ENCODE data around the gene ADGRG4.
"Not testable (repeated sequence)": the region's sequence is repeated elsewhere in the genome, so short reads cannot be mapped to it uniquely, and the experiment has no call there.

The ADGRG4 gene

DNA sequence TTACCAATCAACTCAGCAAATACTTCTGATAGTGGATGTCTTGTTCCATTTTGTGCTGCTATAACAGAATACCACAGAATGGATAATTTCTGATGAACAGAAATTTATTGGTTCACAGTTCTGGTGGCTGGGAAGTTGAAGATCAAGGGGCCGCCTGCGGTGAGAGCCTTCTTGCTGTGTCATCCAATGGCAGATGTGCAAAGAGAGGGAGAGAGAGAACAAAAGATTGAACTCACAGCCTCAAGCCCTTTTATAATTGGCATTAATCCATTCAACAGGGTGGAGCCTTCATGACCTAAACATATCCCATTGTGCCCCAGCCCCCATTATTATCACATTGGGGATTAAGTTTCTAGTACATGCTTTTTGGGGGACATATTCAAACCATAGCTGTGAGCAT is 86.1 kb downstream of the ADGRG4 start:
- no peak for DNase-seq

DNA sequence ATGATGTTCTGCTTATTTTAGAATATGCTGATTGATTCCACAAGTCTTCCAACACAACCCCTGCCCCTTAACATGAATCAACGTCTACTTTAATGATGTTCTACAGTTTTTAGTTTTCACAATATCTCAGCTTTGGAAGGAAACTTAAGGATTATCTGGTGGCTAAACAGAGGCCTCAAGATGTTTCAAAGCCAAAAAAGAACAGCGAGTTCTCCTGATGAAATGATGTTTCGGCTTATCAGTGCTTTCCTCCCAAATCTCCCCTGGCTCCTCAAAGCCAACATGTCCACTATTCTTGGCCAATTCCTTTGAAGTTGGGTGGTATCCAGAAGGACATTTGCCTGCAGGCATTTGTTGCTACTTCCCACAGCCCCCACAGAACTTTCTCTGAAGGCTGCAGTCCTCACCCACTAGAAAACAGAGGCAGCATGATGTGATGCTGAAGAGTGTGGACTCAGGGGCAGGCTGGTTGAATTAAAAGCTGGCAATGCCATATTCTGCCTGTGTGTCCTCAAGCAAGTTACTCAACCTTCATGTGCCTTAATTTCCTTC is 87.3 kb downstream of the ADGRG4 start:
- no peak for DNase-seq

DNA sequence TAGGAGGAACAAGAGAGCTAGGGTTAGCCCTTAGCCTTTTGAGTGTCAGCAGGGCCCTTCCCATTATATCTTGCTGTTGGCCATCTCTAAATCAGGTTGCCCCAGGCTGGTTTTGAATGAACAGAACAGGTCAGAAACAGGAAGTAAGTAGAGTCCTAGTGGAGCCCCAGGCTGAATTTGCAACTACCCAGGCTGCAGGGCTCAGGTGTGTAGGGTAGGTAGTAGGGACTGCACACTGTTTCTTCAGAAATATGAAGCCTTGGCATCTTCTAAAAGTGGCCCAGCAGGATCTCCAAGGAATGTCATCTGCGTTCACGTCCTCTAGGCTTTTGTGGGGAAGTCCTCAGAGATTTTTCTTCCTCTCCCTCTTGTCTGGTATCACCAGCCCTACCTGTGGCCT is 90.2 kb downstream of the ADGRG4 start:
- DNase-seq = no peak

DNA sequence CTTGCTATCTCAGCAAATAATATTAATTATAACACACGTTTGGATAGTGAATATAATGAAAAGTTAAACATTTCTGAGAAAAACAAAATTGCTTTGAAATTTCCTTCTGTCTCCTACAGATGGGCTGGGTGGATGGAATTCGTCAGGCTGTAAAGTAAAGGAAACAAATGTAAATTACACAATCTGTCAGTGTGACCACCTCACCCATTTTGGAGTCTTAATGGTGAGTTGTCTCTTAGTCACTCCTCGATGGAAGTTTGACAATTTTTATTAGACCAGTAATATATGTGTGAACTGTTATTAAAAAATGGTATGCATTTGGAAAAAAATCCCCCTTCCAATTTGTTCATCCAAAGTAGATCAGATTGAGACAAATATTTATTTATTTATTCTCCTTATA is 94.5 kb downstream of the ADGRG4 start:
- no peak for DNase-seq

DNA sequence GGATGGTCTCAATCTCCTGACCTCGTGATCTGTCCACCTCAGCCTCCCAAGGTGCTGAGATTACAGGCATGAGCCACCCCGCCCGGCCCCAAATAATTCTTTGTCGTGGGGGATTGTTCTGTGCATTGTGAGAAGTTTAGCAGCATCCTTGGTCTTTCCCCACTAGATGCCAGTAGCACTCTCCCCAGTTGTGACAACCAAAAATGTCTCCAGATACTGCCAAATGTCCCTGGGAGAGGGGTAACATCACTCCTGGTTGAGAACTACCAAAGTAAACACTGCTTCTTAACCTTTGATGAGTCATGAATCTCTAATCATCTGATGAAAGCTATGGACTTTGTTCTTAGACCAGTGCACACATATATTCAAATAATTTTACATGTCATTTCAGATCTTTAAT is 96.2 kb downstream of the ADGRG4 start:
- no peak for DNase-seq

DNA sequence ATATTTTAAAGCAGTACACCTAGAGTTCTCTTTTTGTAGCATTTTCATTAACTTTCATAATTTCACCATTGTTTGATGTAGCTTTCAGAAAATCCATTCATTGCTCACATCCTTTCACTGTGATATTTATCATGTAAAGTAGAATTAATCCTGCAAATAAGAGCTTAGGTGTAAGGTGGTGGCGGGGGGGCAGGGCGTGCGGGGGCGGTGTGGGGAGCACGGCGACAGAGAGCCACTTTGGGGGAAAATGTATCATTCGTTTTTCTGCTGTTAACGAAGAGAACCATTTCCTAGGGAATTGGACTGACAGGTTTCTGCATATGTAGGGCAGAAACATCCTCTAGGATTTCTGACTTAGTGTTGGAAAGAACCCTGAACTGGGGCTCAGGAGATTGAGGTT is 104.4 kb downstream of the ADGRG4 start:
- no peak for DNase-seq

DNA sequence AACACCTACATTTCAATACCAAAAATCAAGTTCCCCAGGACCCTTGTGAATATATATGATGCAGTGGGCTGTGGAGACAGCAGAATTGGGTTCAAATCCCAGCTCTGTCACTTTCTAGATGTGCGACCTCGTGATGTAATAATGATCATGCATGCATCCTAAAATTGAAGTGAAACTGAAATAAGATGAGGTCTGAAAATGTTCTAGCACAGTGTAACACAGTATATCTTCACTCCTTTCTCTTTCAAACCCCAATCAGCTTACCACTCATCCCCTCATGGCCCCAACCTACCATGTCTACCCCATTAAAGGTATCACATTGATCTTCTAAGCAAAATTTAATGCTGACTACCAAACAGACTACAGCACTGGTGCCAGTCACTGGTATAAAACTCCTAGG is 117.0 kb downstream of the ADGRG4 start:
- DNase-seq = no peak

DNA sequence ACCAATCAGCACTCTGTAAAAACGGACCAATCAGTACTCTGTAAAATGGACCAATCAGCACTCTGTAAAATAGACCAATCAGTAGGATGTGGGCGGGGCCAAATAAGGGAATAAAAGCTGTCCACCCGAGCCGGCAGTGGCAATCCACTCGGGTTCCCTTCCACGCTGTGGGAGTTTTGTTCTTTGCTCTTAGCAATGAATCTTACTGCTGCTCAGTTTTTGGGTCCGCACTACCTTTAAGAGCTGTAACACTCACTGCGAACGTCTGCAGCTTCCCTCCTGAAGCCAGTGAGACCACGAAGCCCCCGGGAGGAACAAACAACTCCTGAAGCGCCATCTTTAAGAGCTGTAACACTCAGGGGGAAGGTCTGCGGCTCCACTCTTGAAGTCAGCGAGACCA is 120.6 kb downstream of the ADGRG4 start:
- no peak for DNase-seq

DNA sequence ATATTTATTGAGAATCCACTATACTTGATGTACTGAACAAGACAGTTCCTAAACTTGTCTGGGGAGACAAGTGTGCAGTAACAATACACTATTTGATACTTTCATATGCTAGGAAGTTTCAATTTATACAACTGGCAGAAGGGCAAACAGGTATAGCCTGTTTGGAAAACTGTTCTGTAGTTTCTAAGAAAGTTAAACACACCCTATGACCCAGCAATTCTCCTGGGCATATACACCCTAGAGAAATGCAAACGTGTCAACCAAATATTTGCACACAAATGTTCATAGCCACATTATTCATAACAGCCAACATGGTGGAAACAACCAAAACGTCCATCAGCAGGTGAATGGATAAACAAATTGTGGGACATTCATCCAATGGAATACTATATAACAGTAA is 123.0 kb downstream of the ADGRG4 start:
- no peak for DNase-seq

DNA sequence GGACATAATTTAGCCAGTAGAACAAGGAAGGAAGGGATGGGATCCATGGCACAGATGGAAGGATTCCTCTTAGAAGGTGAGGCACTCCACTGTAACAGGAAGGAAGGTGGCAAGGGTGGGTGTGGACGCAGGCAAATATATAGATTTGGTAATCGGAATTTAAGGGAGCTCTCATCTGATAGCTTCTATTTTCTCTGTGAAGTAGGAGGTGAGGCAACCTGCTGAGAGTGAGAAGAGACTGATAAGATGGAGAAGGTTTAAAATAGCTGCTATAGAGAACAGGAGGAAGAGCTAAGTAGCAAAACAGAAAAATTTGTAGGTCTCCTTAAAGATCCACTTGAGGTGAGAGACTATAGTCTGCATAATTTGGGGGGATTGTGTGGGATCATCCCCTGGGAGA is 125.2 kb downstream of the ADGRG4 start:
- DNase-seq = no peak

DNA sequence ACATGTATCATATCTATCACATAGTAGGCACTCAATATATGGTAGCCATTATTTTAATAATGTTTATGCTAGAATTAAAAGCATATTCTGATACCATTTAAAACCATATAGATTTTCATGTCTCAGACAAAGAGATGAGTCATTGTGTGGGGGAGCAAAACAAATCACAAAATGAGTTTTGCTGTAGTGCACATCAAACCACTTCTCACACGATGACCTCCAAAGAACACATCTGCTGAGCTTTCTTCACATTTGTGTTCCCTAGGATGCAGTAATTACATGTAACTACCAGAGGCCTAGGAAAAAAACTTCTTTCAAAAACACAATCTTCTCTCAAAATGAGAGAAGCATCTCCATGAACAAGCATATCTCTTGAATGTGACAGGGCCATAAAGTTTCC is 130.9 kb downstream of the ADGRG4 start:
- DNase-seq = peak; percentile 33

DNA sequence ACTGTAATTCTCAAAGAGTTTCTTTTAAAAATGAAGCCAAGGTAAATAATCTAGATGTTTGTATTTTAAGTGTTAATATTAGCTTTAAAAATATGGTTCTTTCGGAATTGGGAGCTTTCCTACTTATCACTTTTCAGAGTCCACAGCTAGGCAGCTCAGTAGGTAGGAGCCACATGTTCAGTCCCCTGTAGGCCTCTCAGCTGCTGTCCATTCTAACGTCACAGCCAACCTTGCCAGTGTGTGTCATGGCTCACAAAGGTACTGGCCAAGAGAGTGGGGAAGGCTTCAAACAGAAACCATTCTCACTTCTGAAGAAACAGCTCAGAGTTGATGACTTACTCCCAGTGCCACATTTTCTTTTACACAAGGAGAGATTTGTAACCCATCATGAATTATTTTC is 137.0 kb downstream of the ADGRG4 start:
- DNase-seq = no peak

DNA sequence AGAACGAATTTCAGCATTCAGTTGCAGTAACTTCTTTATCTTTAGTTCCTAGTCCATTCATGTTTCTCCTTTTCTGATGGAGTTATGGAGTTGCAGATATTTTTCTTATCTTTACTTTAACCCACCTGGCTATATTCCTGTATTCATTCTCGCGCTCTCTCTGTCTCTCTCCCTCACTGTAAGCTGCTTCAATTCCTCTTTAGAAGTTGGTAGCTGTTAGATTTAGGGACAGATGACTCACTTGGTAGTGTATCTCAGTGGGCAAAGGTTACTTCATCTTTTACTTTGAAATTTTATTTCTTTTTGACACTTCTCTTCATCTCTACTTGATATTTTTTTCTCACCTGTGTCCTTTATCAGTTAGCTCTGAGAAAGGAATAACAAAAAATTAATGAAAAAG is 137.4 kb downstream of the ADGRG4 start:
- DNase-seq = no peak

DNA sequence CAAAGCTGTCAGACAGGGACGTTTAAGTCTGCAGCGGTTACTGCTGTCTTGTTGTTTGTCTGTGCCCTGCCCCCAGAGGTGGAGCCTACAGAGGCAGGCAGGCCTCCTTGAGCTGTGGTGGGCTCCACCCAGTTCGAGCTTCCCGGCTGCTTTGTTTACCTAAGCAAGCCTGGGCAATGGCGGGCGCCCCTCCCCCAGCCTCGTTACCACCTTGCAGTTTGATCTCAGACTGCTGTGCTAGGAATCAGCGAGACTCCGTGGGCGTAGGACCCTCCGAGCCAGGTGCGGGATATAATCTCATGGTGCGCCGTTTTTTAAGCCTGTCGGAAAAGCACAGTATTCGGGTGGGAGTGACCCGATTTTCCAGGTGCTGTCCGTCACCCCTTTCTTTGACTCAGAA is 144.9 kb downstream of the ADGRG4 start:
- DNase-seq = not testable (repeated sequence)

DNA sequence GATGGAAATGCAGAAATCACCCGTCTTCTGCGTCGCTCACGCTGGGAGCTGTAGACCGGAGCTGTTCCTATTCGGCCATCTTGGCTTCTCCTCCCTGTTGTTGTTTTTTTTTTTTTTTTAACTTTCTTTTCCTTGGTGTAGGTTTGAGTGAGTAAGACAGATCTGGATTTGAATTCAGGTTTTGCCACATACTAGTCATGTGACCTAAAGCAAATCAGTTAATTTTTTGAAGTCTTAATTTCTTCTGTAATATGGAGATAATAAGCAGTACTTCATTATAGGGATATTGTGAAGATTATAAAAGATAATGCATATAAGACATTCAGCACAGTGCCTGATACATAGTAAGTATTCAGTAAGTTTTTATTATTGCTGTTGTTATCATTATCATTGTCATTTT is 145.4 kb downstream of the ADGRG4 start:
- no peak for DNase-seq

DNA sequence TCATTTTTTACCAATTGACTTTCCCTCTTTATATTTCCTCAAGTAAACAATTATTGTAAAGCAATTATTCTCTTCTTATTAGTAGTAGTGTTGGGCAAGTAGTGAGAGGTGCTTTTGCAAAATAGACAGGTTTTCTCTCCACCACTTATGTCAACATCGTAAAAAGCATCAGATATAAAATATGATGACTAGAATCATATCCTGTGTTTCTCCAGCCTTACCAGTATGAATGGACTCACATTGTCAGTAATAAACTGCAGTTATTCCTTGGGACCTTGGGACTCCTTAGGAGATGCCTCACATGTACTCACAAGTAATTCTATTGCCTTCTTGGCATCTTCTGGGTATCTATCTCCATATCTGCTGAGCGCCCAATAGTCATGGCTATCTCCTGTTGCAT is 146.5 kb downstream of the ADGRG4 start:
- DNase-seq = no peak

DNA sequence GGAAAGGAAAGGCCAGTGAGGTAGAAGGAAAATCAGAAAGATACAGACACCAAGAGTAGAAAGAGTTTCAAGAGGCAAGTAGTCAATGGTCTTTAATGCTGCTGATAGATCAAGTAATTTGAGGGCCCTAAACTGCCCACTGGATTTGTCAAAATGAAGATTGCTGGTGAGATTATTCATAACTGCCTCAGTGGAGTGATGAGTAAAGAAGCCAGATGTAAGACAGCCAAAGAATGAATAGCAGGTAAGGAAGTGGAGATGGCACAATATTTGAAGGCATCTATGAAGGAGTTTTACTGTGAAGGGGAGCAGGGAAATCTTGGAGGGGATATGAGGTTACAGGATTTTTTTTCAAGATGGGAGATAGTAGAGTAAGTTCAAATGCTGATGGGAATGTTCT is 147.2 kb downstream of the ADGRG4 start:
- DNase-seq = no peak

DNA sequence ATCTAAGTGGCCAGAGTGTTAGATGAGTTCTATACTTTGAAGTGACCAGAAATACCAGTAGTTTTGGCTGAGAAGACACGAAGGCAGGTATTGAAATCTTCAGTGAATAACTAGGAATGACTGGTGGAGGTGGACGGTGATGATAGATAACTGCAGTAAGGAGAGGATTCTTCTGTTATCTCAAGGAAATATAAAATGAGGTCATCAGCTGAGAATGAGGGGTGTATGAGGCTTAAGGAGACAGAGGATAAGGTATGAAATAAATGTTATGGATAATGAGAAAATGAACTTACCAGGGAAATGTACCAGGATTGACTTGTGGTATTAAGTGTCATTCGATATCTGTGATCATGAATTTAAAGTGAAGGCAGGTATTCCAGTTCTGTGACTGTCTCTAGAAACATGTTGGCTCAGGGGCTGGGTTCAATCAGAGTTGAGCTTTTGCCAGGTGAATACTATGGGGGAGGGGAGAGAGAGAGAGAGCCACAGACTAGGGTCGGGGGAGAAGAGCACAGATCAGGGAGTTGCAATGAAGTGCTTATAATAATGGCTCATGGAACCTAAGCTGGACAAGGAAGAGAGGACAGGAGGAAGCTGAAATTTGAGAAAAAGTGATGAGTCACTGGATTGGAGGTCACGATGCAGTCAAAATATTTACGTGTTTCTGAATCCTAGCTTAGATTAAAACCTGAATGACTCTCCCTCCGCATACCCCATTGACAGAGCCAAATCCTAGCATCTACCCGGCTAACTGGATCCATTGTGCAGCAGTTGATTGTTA is 149.5 kb downstream of the ADGRG4 start:
- DNase-seq = no peak

DNA sequence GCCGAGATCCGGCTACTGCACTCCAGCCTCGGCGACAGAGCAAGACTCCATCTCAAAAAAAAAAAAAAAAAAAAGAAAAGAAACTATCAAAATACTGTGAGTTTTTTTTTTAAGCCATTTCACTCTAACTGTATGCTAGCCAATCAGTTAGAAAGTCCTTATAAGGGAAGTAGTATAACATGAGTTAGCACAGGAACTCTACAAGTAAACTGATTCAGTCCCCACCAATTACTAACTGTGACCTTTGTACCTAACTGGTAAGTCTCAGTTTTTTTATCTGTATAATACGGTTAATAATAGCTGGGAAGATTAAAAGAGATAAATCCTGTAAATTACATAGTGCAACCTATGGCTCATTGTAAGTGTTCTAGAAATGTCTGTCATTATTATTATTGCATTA is 151.9 kb downstream of the ADGRG4 start:
- DNase-seq = no peak

DNA sequence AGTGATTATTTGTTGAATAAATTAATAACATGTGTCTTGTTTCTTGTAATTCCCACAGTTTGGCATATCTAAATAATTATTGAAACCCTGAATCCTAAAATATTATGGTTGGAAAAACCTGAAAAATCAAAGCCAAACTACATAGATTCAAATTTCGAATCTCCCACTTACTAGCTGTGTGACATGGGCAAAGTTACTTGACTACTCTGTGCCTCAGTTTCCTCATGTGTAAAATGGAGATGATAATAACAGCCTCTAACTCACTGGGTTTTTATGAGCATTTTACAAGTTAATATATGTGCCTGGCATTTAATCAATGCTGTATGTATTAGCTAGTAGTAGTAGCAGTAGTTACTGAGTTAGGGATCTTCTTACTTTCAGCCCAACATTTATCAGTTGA is 152.4 kb downstream of the ADGRG4 start:
- DNase-seq = no peak

DNA sequence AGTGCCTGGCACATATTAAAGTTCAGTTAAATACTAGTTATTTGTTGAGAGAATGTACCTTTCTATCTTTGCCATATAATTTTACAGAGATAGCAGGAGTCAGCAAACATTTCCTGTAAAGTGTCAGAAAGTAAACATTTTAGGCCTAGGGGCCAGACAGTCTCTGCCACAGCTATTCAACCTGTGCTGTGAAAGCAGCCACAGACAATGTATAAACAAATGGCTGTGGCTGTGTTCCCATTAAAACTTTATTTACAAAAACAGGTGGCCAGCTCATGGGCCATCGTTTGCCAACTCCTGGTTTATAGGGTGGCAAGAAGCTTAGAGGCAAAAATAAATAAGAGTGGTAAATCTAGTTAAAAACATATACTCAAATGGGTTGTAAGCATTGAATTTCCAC is 153.0 kb downstream of the ADGRG4 start:
- DNase-seq = no peak

DNA sequence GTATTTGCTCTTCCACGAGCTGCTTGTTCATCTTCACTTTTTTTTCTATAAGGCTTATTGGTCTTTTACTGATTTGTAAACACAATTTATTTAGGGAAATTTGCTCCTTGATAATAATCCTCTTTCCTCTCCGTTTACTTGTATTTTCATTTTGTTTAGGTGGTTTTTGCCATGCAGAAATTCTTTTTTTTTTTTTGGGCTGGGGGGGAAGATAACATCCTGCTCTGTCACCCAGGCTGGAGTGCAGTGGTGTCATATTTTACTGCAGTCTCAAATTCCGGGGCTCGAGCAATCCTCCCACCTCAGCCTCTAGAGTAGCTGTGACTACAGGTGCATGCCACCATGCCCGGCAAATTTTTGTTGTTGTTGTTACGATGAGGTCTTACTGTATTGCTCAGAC is 155.4 kb downstream of the ADGRG4 start:
- DNase-seq = no peak

DNA sequence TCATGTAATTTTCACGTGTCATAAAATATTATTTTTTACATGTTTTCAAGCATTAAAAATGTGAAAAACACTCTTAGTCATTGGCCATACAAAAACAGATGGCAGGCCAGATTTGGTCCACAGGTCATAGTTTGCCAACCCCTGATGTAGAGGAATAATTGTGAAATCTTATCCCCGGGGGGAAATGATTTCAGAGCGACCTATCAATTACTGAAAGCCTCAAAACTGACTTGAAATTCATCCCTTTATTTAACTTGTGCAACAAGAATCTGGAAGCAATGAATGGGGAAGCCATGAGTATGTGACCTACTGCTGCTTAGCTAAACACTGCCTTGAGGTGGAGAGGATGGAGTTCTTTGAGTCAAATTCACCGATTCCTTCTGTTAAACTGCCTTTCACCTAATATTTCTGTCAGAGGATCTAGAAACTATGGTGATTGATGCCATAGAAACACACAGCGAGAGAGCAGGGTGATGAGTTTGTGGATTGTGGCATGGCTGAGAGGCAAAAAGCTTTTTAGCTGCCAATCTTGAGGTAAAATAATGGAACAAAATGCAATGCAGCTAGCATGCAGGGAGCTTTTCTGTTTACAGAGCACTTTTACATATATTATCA is 156.6 kb downstream of the ADGRG4 start:
- DNase-seq = no peak

DNA sequence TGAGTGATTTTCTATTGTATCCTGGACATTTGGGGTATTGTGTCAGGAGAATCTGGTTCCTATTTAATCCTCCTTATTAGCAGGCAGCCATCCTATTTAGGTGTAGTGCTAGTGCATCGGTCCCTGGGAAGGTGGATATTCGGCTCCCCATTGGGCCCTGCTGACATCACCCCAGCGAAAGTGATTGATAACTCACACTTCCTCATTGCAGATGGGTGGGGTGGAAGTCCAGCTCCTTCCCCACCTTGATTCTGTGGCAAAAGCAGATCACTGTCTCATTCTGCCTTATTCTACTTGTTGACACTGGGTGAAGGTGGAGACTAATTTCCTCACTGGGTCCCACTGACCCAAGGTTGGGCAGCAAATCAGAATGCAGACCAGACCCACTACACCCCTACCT is 163.8 kb downstream of the ADGRG4 start:
- DNase-seq = no peak

Data from activated CD4-positive, alpha-beta T cell treated with anti-CD3 and anti-CD28 coated beads, Interleukin-2, amount 50 U/mL, for 16 hours (primary cell).